Hepatocyte (in vitro differentiated cells): ENCODE data around the gene SLC35F5. TPM values are rescaled to one million over a fixed set of nuclear protein-coding genes. Genes with fewer than 3 reads are reported as not detected.
"Not testable (repeated sequence)": the region's sequence is repeated elsewhere in the genome, so short reads cannot be mapped to it uniquely, and the experiment has no call there.

Source experiments
- DNase-seq: peaks from one replicate; pipeline ENCODE4 v3.0.0-alpha.2; 2016; ENCODE audit warnings: low spot score
- H2AFZ ChIP-seq: fragments of 200-600 bp; sonication (generic); 2 replicates; pipeline ENCODE4 v1.6.0; 2016; ENCODE audit warnings: antibody characterized with exemption, mild to moderate bottlenecking
- H3K27ac ChIP-seq: fragments of 200-600 bp; sonication (generic); 2 replicates; pipeline ENCODE4 v1.5.1; 2016; ENCODE audit warnings: mild to moderate bottlenecking
- H3K27me3 ChIP-seq: fragments of 200-600 bp; sonication (generic); 2 replicates; pipeline ENCODE4 v1.6.1; 2016
- H3K36me3 ChIP-seq: fragments of 200-600 bp; sonication (generic); replicated peaks from 2 replicates; pipeline ENCODE4 v1.5.1; 2016; ENCODE audit warnings: low read depth; ENCODE audit not compliant: insufficient read depth
- H3K4me1 ChIP-seq: fragments of 200-600 bp; sonication (generic); 2 replicates; pipeline ENCODE4 v1.5.1; 2016; ENCODE audit warnings: mild to moderate bottlenecking, moderate library complexity; ENCODE audit not compliant: insufficient read depth
- H3K4me2 ChIP-seq: fragments of 200-600 bp; sonication (generic); 2 replicates; pipeline ENCODE4 v1.6.0; 2016
- H3K4me3 ChIP-seq: fragments of 200-600 bp; sonication (generic); 2 replicates; pipeline ENCODE4 v1.5.1; 2016; ENCODE audit warnings: mild to moderate bottlenecking
- H3K79me2 ChIP-seq: fragments of 200-600 bp; sonication (generic); 2 replicates; pipeline ENCODE4 v1.6.0; 2017; ENCODE audit warnings: mild to moderate bottlenecking
- H3K9me2 ChIP-seq: fragments of 200-600 bp; sonication (generic); replicated peaks from 2 replicates; pipeline ENCODE4 v1.6.0; 2017; ENCODE audit warnings: mild to moderate bottlenecking; ENCODE audit not compliant: insufficient read depth
- H3K9me3 ChIP-seq: fragments of 200-600 bp; sonication (generic); 2 replicates; pipeline ENCODE4 v1.5.1; 2016; ENCODE audit warnings: low read depth, mild to moderate bottlenecking
- H4K20me1 ChIP-seq: fragments of 200-600 bp; sonication (generic); 2 replicates; pipeline ENCODE4 v1.6.0; 2016; ENCODE audit warnings: mild to moderate bottlenecking; ENCODE audit not compliant: insufficient read depth, poor library complexity, severe bottlenecking
- EZH2 ChIP-seq: fragments of 200-600 bp; sonication (generic); IDR thresholded peaks from 2 replicates; pipeline ENCODE4 v1.6.1; 2016; ENCODE audit warnings: antibody characterized with exemption, mild to moderate bottlenecking, borderline replicate concordance
- EZH2phosphoT487 ChIP-seq: fragments of 200-600 bp; sonication (generic); IDR thresholded peaks from one replicate; pipeline ENCODE4 v1.6.1; 2018; ENCODE audit warnings: antibody characterized with exemption, mild to moderate bottlenecking, low read depth, moderate library complexity; ENCODE audit not compliant: unreplicated experiment, severe bottlenecking
- WGBS: methylation state at CpG from one replicate; pipeline ENCODE4 v1.1.6; 2016; ENCODE audit warnings: low lambda C conversion rate; ENCODE audit errors: missing lambda C conversion rate; 5-methylcytosine and 5-hydroxymethylcytosine counted together
- polyA plus RNA-seq: library from polyadenylated mRNA; unstranded; fragments of >200 nt; fragmentation: Nextera tagmentation; extraction: Ambion mirVana; gene quantifications from 2 replicates; pipeline ENCODE4 v1.2.1, GENCODE V29; 2016
- total RNA-seq: library from RNA; depleted of rRNA; stranded (reverse); fragments of >200 nt; gene quantifications from 2 replicates; pipeline ENCODE4 v1.2.3, GENCODE V29; 2014
- TF ChIP-seq, protein P1 (sequence below): fragments of 200-600 bp; sonication (generic); IDR thresholded peaks from 2 replicates; pipeline ENCODE4 v1.5.1; 2016; ENCODE audit warnings: antibody characterized with exemption, mild to moderate bottlenecking; ENCODE audit not compliant: poor library complexity

The SLC35F5 gene
- total and polyA plus RNA-seq, 2 experiments from 2014 or later = 69.4 to 132 TPM

DNA sequence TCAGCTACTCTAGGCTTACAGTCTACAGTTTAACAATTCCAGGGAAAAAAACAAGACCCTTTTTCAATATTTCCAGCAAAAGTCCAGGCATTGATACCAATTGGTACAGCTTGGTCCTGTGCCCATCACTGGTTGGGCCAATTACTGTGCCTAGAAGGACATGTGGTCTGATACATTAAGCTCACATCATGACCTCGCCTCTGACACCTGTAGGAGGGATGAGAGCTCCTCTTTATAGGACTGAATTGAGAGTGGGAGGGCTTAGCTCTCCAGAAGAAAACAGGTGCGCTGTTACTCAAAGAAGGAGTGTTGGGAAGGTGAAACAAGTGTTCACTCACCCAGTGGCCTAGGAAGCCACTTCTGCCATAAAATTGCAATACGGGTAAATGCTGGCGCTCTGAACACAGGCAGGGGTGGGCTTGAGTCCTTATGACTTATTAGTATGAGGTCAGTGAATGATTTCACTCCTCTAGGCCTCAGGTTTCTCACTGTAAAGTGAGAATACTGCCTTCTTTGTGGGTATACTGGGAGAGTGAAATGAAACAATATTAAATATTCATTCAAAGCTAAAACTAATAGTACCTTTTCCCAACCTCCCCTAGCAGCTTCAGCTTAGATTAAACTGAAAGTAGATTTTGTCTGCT is 79.7 kb downstream of the SLC35F5 start:
- no peaks in the 10 kb centered on the region for H3K79me2 ChIP-seq
- H3K9me3 ChIP-seq = no peaks in the 10 kb centered on the region
- no peaks in the 10 kb centered on the region for H3K36me3 ChIP-seq
- no peak overlapping the region for H3K4me2 ChIP-seq
- no peak overlapping the region for H2AFZ ChIP-seq
- DNase-seq = no peak
- WGBS = 95% methylated on average over 4 of the region's 4 CpGs
- no peaks in the 10 kb centered on the region for H3K4me1 ChIP-seq
- no peaks in the 10 kb centered on the region for H3K27me3 ChIP-seq
- no peak for TF ChIP-seq EZH2
- TF ChIP-seq, protein P1, sequence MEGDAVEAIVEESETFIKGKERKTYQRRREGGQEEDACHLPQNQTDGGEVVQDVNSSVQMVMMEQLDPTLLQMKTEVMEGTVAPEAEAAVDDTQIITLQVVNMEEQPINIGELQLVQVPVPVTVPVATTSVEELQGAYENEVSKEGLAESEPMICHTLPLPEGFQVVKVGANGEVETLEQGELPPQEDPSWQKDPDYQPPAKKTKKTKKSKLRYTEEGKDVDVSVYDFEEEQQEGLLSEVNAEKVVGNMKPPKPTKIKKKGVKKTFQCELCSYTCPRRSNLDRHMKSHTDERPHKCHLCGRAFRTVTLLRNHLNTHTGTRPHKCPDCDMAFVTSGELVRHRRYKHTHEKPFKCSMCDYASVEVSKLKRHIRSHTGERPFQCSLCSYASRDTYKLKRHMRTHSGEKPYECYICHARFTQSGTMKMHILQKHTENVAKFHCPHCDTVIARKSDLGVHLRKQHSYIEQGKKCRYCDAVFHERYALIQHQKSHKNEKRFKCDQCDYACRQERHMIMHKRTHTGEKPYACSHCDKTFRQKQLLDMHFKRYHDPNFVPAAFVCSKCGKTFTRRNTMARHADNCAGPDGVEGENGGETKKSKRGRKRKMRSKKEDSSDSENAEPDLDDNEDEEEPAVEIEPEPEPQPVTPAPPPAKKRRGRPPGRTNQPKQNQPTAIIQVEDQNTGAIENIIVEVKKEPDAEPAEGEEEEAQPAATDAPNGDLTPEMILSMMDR = no peak
- no peak for TF ChIP-seq EZH2phosphoT487
- H3K27ac ChIP-seq = no peak overlapping the region
- H3K9me2 ChIP-seq = no peaks in the 10 kb centered on the region
- H3K4me3 ChIP-seq = no peak overlapping the region
- H4K20me1 ChIP-seq = no peaks in the 10 kb centered on the region

DNA sequence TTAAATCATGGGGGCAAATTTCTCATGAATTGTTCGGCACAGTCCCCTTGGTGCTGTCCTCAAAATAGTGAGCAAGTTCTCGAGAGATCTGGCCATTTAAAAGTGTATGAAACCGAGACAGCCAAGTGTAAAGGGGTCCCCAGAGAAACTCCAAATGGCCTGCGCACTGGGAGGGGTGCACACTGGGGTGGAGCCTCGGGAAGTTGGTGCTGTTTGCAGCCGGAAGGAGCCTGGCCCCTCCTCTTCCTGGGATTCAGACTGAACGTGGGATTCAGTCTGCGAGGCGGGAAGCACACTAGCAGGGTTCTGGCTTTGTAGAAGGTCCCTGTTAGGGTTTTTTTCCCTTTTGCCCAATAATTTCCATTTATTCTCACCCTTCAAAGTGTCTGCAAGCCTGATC is 80.6 kb downstream of the SLC35F5 start:
- H4K20me1 ChIP-seq = no peaks in the 10 kb centered on the region
- H3K9me2 ChIP-seq = no peaks in the 10 kb centered on the region
- DNase-seq = no peak
- H2AFZ ChIP-seq = no peak overlapping the region
- 72% methylated on average over 9 of the region's 9 CpGs for WGBS
- H3K4me3 ChIP-seq = no peak overlapping the region
- no peaks in the 10 kb centered on the region for H3K36me3 ChIP-seq
- no peaks in the 10 kb centered on the region for H3K4me1 ChIP-seq
- TF ChIP-seq EZH2phosphoT487 = no peak
- TF ChIP-seq, protein P1 = no peak
- no peak for TF ChIP-seq EZH2
- H3K79me2 ChIP-seq = no peaks in the 10 kb centered on the region
- no peak overlapping the region for H3K4me2 ChIP-seq
- H3K27me3 ChIP-seq = no peaks in the 10 kb centered on the region
- H3K27ac ChIP-seq = no peak overlapping the region
- H3K9me3 ChIP-seq = no peaks in the 10 kb centered on the region

- no peaks in the 10 kb centered on the region for H4K20me1 ChIP-seq
- TF ChIP-seq EZH2 (no peak), EZH2phosphoT487 (no peak)
- TF ChIP-seq, protein P1 = no peak
- H3K36me3 ChIP-seq = no peaks in the 10 kb centered on the region
- no peaks in the 10 kb centered on the region for H3K4me1 ChIP-seq
- H2AFZ ChIP-seq = no peak overlapping the region
- H3K79me2 ChIP-seq = no peaks in the 10 kb centered on the region
- no peak overlapping the region for H3K4me2 ChIP-seq
- no peaks in the 10 kb centered on the region for H3K9me2 ChIP-seq
- WGBS = 72% methylated on average over 7 of the region's 7 CpGs
- H3K4me3 ChIP-seq = no peak overlapping the region
- no peak for DNase-seq
- H3K27ac ChIP-seq = no peak overlapping the region
- no peaks in the 10 kb centered on the region for H3K27me3 ChIP-seq
- no peaks in the 10 kb centered on the region for H3K9me3 ChIP-seq
Observed at GRCh38 chr2:113672326-113672932, 84.0 kb downstream of the SLC35F5 start.

DNA sequence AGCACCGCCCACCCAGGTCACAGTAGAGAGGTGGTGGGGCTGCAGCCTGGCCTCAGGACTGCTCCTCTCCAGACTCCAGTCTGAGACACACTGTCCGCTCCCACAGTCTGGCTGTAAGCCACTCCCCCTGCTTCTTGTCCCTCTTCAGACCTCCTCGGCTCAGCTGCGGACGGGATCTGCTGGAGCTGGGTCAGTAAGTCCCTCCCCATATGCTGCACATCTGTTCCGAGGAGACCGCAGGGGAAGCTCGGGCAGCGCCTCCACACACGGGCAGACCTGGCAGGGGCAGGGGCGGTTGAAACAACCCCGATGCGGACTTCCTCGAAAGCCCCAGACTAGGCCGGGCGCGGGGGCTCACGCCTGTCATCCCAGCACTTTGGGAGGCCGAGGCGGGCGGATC is 87.4 kb downstream of the SLC35F5 start:
- H3K9me3 ChIP-seq, H3K4me3 ChIP-seq: not testable (repeated sequence)

DNA sequence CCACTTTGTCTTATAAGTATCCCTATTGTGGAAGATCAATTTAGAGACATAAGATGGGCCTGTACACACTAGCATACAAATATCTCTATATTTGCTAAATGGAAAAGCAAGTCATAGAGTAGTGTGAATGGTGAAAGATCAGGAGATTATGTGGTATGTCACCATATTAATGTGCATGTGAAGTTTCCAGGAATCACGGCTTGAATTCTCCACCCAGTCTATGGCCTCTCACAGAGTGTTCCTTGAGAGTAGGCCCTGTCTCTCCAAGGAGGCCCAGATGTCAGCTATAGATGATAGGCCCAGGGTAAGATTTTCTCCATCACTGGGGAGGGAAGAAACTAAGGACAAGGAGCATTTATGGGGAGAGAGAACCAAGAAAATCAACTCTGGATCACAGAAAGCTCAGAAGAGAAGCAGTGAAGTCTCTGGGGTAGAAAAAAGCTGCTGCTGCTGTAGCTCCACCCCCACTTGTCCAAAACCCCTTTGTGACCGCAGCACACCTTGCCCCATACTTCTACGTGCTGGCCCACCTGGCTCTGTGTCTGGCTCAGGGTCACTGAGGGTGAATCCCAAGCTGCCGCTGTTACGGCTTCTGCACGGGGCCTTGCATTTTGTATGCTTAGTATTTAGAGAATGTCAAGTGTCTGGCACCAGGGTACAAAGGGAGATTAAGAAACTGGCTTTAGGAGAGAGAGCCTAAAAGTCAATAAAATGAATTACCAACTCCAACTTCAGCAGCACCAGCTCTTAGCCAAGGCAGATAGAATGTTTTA is 91.5 kb downstream of the SLC35F5 start:
- H3K4me3 ChIP-seq, H3K27me3 ChIP-seq, H4K20me1 ChIP-seq, H3K27ac ChIP-seq, H3K9me2 ChIP-seq, H3K9me3 ChIP-seq, DNase-seq, H3K4me1 ChIP-seq, H2AFZ ChIP-seq, H3K79me2 ChIP-seq, H3K36me3 ChIP-seq, H3K4me2 ChIP-seq: not testable (repeated sequence)
- 75% methylated on average over 6 of the region's 6 CpGs for WGBS

More for the DNA sequence above, 87.4 kb downstream of the SLC35F5 start:
- not testable (repeated sequence) for H3K4me2 ChIP-seq, H3K4me1 ChIP-seq, H4K20me1 ChIP-seq, H3K79me2 ChIP-seq, H3K27ac ChIP-seq, H3K9me2 ChIP-seq, DNase-seq, H3K36me3 ChIP-seq, H2AFZ ChIP-seq, H3K27me3 ChIP-seq
- 92% methylated on average over 16 of the region's 21 CpGs for WGBS
